Measurements from ENCODE around the gene SCN7A.
A peak's percentile ranks its signal among the peaks of the same experiment; 100 is the strongest.
"Not testable (repeated sequence)": the region's sequence is repeated elsewhere in the genome, so short reads cannot be mapped to it uniquely, and the experiment has no call there.

Gene SCN7A

DNA sequence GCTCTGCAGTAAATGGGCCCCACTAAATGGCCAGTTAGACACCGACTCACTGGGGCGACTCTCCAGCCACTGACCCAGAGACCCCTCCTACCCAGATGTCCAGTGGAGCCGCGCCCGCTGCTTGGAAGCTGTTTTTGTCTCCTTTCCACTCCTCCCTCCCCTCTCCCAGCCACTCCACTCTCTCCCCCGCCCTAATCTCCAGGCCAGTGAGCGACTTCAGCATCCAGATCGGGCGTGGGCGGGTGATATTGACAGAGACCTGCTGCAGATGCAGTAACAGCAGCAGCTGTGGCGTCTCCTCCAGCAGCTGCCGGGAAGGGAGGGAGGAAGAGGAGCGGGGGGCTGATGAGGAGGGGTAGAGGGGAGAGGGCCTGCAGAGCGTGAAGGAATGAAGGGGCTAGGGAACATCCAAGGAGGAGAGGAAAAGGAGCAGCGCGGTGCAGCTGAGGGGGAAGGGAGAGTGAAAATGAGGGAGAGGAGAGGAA, at the start of gene SCN7A:
TSS of gene SCN7A (minus strand) at position 110 of the 485 bp plus-strand sequence. CDS start 16,553 bp downstream, outside the sequence.
- peak; percentile 95 for DNase-seq

DNA sequence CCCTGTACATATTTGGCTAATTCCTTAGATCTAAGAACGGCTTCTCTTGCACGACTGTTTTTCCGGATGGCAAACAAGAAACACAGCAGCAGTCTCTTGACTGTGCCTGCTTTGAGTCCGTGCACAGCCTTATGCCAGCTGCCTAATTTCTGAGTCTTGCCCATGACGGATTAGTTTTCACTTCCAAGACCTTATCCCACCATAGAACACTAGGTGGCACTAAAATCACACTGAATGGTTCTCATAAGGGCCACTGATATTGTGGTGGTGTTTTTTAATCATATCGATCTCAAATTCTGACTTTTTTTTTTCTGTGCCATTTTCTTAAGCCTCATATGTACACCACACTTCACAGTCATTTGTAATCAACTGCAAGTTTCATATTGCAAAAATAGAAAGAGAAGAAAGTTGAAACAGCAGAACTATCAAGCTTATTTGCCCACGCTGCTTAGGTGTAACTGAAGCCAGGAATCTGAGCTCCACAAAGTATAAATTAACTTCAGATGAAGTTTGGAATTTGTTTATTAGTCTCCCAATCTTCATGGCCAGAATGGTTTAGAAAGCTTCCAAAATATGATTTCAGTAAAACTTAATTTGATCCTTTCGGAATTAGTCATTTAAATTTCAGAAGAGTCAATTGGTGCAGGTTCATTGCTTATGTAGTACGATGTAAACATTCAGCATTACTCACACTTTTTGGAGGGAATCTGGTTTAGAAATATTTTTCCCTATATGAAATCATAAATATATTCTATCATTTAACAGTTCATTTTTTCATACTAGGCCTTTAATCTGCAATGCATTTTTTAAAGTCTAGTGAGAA, 45.5 kb upstream of the SCN7A start:
- DNase-seq: peak; percentile 34

DNA sequence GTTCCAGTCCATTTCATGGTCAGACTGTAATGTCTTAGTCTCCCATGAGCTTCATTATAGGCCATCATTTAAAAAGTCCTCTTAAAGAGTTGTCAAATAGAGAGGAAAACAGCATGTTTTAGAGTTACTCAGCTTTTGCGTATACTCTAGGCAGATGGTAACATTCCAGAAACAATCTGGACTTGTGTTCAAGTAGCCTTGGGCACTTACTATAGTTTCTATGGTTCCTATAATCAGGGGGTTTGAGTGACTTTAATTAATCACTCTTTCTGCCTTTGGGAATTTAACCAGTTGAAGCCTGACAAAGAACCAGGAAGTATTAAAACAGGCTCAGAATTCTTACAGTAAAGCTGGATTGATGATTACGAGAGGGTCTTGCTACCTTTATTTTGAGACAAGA, 42.1 kb upstream of the SCN7A start:
- DNase-seq: no peak

DNA sequence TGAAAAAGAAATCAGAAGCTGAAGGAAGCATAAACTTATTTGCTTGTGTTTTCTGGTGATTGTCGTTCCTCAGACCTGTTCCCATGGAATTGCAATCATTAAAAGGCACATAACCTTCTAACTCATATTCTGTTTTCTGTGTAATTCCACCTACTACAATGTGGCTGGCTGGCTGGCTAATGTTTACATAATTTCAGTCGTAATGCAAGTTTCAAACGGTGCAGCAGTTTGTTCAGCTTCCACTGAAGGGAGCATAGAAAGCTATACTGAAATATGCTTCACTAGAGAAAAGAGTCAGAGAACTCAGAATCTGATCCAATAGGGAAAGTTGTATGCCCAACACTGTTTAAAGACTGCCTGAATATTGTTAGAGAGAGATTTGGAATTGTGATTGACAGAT, 27.1 kb upstream of the SCN7A start:
- no peak for DNase-seq

DNA sequence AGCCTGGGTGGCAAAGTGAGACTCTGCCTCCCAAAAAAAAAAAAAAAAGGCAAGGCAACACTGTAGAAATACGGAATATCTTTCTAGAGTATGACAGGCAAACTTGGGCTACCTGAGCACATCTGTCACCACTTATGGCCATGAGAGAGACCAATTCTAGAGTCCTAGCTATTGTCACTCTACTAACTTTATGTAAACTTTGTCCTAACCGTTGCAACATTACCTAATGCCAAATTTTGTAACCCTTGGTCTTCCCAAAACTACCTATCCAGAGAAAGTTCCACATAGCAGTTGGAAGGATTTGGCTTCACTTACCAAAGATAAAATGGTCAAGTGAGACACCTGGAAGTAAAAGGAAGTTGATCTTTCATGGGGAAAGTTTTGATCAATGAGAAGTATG, 26.6 kb upstream of the SCN7A start:
- DNase-seq: no peak

DNA sequence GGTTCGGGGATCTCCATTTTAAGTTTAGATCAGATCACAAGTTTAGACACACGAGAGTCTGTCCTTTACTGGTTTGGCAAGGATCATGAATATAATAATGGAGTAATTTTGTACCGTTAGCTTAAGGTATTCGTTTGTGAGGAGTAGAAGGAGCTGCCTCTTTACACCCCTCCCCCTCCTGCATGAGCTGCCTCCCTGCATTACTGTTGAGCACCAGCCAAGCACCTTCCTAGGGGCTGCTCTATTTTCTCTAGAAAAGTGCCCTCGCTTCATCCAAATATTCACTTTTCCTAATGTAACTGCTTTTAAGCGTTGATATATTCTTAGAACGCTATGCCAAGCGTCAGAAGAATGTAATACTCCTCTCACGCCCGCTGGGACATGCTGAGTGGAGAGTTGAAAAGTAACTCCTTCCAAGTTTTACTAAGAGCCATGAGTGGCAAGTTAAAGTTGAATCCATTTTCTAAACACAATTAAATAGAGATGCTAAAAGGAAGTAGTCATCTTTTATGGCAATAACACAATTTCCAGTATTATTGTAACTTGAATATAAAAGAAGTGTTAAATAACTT, 25.4 kb upstream of the SCN7A start:
- no peak for DNase-seq

DNA sequence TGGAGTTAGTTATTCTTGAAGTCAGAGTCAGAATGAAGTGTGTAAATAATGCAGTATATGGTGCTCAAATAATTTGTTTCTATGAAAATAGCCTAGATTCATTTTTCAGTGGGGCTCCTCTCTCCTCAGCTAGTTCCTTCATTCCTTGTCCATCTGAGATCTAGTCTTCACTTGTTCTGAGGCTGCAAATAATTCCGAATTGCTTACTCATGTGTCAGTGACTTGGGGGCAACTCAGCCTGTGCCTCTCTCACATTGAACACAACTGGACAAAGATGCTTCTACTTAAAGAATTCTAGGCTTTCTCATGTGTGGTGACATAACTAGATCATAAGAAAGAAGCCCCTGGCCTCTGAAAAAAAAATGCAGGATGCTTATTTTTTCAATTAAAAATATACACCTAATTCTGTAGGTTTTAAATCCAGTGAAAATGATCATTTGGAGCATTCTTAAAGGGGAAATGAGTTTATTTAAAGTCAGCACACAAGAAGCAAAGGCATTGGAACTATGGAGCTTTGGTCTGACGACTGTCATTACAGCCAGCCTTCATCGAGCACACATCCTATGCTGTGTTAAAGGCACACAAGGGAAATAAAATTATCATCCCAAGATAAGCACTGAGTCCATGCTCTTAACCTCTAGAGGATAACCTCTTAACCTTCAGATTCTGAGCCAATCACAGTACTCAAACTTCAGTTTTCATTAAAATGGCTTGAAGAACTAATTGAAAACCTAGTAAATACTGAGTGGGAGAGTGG, 24.8 kb upstream of the SCN7A start:
- no peak for DNase-seq

DNA sequence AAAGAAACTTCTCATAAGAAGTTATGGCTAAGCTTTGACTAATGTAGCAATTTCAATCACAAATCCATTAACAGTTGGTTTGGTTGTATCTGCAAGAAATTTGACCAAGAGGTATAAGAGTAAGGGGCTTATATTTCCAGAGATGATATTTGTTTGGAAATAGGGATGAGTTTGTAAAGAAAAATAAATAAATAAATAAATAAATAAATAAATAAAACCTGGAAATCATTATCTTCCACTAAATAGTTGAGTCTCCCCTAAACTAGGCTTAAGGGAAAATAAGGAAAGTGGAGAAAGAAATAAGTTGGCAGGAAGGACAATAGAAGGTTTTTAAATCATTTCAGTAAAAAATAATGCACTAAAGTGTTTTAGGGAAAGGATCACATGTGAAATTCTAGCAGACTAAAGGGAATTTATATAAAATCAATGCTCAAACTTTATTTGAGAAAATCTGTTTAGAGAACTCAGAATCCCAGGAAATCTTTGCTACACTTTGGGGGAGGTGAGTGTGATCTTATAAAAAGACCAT, 23.5 kb upstream of the SCN7A start:
- DNase-seq: no peak

DNA sequence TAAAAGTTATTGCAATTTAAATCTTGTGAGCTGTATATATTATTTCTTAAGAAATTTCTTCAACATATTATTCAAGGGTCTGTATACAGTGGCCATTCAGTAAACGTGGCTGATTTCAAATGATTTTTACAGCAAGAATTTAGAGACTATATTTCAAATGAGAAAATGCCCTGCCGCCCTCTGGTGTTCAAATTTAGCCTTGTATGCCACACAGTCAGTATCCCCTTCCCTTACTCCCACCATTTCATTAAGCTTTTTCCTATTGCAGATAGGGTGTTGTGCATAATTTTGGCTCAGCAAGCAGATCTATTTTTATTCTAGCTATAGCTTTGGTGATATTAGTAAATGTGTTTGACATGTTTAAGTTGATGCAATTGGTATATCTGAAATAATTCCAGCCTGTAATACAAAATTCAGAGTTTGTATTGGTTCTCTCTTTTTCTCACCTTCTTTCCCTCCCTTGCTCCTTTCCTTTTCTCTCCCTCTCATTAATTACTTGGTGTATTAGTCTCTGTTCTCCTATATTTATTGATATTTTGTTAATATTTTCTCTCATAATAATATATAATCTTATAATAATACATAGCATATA, 22.8 kb upstream of the SCN7A start:
- peak; percentile 57 for DNase-seq

DNA sequence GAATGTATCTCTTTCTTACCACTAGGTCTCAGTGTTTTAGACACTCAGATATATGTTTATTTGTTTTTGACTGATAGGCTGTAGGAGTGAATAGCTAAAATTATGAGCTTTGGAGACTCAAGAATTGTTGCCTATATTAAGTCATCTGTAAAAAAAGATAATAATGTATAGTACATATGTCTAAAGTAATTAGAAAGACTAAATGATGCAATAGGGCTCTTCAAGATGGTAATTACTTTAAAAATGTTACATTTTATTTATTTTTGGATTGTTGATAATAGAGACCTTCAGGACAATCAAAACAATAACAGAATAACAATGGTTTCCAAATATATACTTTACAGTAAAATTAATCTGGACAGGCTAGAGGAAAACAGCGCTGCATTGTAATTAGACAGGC, 19.9 kb upstream of the SCN7A start:
- DNase-seq: no peak

DNA sequence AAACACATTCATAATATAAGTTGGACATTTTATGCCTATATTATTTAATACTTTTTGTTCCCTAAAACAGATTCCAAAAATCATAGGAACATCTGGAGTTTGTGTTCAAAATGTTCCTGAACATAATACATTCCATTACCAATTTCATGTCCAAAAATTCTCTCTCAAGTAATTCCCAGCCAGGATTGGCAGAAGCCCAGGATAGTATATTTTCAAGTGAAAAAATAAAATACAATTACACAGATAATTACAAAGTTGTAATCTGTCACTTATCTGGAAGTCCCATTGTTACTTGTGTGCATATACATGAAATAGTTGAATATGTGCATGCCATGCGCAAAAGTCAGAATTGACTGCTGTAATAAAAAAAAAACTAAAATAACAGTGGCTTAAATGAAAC, 5.2 kb upstream of the SCN7A start:
- no peak for DNase-seq

DNA sequence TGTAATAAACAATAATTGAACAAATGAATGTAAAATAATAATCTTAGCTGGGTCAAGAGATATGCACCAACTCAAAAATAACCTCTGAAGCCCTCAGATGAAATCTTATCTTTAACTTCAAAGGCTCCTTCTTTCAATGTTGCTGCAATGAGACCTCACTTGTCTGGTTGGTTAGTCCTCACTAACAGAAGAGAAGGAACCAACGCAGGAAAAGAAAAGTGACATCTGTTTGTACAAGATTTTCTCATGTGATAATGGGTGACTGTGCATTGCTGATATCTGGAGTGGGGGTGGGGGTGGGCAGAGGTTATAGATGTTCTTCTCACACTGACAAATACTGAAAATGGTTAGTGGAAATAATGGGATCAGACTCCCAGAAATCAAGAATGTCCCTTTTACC, 2.6 kb downstream of the SCN7A start:
- no peak for DNase-seq

DNA sequence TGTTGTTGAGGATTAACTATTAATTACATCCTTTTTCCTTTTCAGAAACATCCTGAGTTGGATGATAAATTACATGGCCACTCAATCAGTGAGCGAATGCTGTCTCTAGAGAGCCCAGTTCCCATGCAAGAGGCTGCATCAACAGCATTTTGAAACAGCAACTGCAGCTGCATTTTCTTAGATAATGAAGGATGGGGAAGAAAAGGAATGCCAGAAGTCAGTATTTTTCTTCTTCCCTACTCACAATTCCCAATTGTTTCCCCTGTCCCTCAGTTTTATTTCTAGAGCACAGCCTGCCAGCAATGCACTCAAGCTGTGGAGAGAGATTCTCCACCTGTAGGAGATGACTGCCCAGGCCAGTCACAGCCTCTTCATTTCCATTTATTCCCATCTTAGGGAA, 6.9 kb downstream of the SCN7A start:
- peak; percentile 55 for DNase-seq

DNA sequence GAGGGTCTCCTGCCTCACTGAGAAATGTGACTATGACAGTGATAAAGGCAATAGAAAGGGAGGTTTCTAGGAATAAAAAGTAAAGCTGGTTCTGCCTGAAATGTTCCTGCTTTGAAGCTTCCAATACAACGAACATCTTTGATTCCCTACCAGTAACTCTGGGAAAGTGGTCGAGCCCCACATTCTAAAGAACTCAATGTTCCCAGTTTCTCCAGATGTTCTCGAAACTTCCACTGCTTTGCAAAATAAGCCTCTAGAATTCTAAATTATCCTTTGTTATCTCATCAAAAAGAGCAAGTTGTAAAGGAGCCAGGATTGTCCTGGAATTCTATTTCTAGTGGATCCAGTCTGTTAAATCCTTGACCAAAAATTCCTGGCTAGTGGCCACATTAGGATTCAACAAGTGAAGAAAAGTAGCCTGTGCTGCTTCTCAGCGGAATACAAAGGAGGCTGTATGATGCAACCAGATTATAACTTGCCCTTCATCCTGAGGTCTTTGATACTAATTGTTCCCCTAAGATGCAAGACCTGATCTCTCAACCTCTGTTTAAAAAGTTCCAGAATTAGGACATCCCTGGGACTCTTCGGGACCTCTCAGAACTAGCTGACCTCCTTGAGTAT, 8.4 kb downstream of the SCN7A start:
- no peak for DNase-seq

DNA sequence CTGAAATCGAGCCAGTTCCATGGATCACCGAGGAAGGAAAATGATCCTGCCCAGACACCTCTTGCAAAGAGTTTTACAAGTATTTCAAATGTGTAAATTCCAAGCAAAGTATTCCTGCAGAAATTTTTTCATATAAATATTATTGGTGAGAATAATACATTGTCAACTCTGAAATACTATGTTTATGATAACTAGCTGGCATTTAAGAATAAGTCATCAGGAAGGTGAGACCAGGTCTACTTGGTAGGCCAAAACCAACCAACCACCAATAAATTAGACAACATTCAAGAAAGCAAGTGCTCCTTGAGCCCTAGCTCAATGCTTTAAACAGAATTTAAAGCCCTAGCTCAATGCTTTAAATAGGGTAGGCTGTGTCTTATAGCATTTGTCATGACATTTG, 21.7 kb downstream of the SCN7A start:
- DNase-seq: no peak

DNA sequence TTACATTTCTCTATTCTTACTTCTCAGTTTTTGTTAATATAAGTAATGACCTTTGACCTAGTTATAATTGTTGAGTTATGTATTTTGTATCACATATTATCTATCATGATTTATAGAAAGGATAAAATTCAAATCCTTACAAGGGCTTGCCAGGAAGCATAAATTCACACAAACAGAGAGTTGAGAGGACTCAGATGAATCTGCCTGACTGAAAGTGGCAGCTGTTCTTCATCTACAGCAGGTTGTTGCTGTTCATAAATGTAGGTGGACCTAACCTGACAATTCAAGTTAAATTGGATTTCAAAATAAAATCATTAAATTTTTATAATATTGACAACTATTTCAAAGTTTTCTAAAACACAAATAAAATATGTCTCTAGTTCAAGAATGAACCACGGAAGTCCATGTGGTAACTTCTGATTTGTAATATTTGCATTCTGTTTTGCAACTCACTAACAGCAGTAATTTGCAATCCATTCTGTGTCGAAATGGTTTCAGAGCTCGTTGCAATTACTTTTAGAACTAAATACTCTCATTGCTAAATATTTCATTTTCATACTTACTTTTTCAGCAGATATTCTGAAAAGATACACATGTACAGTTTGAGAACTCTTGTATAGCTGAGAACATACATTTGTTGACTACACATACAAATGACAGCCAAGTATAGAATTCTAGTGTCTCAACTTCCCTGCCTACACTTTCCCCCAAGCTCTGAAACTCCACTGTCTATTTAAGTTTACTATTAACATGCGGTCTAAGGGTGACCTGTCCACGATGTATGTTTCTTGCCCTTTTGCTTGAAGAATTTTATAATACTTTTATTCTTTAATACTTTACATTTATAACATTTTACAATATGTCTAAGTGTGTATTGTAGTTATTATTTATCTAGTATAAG, 25.7 kb downstream of the SCN7A start:
- DNase-seq: no peak

DNA sequence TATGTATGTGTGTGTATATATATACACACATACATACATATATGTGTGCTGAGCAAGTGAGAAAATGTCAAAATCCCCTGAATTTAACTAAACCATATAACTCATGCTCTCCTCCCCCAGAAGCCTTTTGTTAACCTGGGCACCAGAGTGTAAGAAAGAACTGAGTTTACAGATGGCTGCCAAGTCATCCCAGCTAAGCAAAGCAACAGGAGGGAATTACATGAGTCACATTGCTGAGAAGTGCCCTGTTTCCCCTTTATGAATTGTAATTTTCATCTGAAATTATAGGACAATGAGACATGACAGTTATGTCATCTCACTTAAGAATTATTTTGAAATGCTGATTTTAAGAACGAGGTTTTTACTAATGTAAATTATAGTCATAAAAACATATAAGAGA, 29.9 kb downstream of the SCN7A start:
- DNase-seq: no peak

DNA sequence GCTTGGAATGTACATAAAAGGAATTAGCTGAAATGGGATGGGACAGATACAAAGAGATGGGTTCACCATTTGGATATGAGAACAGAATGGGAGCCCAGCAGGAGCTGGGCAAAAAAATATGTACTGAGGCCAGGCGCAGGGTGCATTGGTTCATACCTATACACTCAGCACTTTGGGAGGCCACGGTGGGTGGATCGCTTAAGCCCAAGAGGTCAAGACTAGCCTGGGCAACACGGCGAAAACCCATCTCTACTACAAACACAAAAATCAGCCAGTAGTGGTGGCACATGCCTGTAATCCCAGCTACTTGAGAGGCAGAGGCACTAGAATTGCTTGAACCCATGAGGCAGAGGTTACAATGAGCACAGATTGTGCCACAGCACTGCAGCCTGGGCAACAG, 30.4 kb downstream of the SCN7A start:
- no peak for DNase-seq

DNA sequence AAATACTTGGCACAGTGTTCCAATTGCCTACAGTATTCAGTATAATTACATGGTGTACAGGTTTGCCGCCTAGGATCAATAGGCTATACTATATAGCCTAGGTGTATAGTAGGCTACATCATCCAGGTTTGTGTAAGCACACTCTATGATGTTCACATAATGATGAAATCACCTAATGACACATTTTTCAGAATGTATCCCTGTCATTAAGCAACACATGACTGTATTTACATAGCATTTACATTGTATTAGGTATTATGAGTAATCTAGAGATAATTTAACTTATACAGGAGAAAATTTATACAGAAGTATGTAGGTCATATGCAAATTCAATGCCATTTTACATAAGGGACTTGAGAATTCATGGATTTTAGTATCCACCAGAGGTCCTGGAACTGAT, 35.4 kb downstream of the SCN7A start:
- no peak for DNase-seq

DNA sequence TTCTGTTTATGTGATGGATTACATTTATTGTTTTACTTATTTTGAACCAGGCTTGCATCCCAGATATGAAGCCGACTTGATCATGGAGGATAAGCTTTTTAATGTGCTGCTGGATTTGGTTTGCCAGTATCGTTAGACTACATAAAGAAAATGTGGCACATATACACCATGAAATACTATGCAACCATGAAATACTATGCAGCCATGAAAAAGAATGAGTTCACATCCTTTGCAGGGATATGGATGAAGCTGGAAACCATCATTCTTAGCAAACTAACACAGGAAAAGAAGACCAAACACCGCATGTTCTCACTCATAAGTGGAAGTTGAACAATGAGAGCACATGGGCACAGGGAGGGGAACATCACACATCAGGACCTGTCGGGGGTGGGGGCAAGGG, 38.2 kb downstream of the SCN7A start:
- not testable (repeated sequence) for DNase-seq

DNA sequence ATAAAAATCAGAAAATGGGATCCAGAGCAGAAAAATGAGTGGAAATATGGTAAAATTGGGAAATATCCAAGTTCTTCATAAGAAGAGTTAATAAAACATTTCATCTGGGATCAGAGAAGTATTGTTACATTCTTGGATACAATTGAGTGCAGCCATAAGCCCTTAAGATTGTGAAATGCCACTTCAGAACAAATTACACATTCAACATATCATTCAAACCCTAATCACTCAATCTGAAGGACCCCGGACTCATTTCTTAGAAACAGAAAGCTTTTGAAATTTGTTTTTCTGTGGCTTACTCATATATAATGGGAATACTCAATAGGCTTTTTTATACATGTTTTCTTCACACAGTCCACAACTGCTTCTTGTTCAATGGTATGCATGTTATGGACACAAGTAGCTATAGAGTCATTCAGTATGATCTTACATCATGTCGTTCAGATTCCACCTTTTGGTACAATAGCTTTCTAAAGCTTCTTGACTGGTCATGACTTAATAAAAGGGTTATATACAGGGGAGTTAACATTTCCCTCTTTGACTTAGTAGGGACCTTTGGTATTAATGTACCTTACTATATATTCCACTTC, 39.9 kb downstream of the SCN7A start:
- DNase-seq: no peak

All from right hindlimb (tissue), 1 donor.